ENCODE results near the gene TTC21A.

DNA sequence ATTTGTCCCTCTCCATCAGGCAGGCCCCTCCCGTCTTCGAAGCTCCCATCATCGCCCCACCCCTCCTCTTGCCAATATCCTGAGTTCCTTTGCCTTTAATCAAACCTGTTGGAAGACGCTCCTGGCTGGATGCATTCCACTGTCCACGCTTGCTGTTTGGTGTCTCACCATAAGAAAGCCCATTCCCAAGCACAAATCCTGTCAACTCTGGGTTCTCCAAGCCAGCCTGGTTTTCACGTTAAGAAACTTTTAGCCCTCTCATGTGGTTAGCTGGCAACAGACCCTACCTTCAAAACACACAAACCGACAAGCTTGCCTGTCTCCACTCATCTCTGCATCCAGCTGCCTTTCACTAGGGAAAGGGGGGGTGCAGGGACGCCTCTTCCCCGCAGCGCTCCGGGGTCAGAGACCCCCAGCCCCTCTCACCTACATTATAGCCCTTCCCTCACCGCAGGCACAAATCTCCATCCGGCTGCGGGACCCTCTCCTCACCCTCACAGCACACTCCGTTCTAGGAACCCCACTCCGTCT is 1.1 kb upstream of the TTC21A start:
- no peak for TF ChIP-seq POLR2AphosphoS5 (IDR thresholded peaks at IDR 0.05; ENCODE audit: low read depth, low read length)
- TF ChIP-seq TCF7L2 (IDR thresholded peaks at IDR 0.05; ENCODE audit: low read depth, low read length), result no peak
- TF ChIP-seq, protein P1, sequence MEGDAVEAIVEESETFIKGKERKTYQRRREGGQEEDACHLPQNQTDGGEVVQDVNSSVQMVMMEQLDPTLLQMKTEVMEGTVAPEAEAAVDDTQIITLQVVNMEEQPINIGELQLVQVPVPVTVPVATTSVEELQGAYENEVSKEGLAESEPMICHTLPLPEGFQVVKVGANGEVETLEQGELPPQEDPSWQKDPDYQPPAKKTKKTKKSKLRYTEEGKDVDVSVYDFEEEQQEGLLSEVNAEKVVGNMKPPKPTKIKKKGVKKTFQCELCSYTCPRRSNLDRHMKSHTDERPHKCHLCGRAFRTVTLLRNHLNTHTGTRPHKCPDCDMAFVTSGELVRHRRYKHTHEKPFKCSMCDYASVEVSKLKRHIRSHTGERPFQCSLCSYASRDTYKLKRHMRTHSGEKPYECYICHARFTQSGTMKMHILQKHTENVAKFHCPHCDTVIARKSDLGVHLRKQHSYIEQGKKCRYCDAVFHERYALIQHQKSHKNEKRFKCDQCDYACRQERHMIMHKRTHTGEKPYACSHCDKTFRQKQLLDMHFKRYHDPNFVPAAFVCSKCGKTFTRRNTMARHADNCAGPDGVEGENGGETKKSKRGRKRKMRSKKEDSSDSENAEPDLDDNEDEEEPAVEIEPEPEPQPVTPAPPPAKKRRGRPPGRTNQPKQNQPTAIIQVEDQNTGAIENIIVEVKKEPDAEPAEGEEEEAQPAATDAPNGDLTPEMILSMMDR (IDR thresholded peaks at IDR 0.05), result no peak

All from Panc1 (cell line).